Measurements from ENCODE around the gene KRT5. TPM values are rescaled to one million over a fixed set of nuclear protein-coding genes. Genes with fewer than 3 reads are reported as not detected.

The KRT5 gene
- total and polyA plus RNA-seq, 4 donors: 0.08 TPM; not detected in 3

- H3K27ac ChIP-seq (ENCODE audit: low read depth in 1 of 2, low read length in 2 of 2): no peak overlapping the region
- no peaks in the 10 kb centered on the region for H3K27me3 ChIP-seq (ENCODE audit: control insufficient read depth in 4 of 4, insufficient read depth in 4 of 4, low read length in 3 of 4)
- no peak overlapping the region for H3K4me3 ChIP-seq (ENCODE audit: low read depth in 1 of 3, low read length in 3 of 3)
- DNase-seq (ENCODE audit: low spot score): no peak
- TF ChIP-seq ATF3 (IDR thresholded peaks at IDR 0.05) (no peak), YY1 (IDR thresholded peaks at IDR 0.05) (no peak), FOXA1 (IDR thresholded peaks at IDR 0.05) (no peak), EGR1 (IDR thresholded peaks at IDR 0.05; ENCODE audit: low read depth in 2 of 2) (no peak), CTCF (IDR thresholded peaks at IDR 0.05; ENCODE audit: low read depth, low read length, missing input control) (no peak), NR2F2 (IDR thresholded peaks at IDR 0.05) (no peak), MAX (IDR thresholded peaks at IDR 0.05) (no peak), RAD21 (IDR thresholded peaks at IDR 0.05) (no peak), SP1 (IDR thresholded peaks at IDR 0.05) (no peak), GABPA (IDR thresholded peaks at IDR 0.05 in 1 of 2, conservative IDR thresholded peaks at IDR 0.05 in 1 of 2) (no peak)
- 95% methylated on average over 7 of the region's 7 CpGs for WGBS
- no peaks in the 10 kb centered on the region for H3K36me3 ChIP-seq (ENCODE audit: control insufficient read depth in 4 of 4, insufficient read depth in 3 of 4, low read depth in 1 of 4, low read length in 3 of 4)
- no peaks in the 10 kb centered on the region for H3K9me3 ChIP-seq (ENCODE audit: control insufficient read depth in 4 of 4, low read length in 3 of 4)
- H3K9ac ChIP-seq (ENCODE audit: low read depth in 1 of 2, low read length in 2 of 2): no peak overlapping the region
- H3K4me1 ChIP-seq (ENCODE audit: control insufficient read depth in 4 of 4, insufficient read depth in 4 of 4, low read length in 3 of 4): no peaks in the 10 kb centered on the region
Measured at GRCh38 chr12:52540531-52540930, 20.3 kb upstream of the KRT5 start.

- 89% methylated on average over 3 of the region's 3 CpGs for WGBS
- Histone ChIP-seq H3K36me3 (ENCODE audit: control insufficient read depth in 4 of 4, insufficient read depth in 3 of 4, low read depth in 1 of 4, low read length in 3 of 4) (no peaks in the 10 kb centered on the region), H3K27ac (ENCODE audit: low read depth in 1 of 2, low read length in 2 of 2) (no peak overlapping the region), H3K4me3 (ENCODE audit: low read depth in 1 of 3, low read length in 3 of 3) (no peak overlapping the region), H3K27me3 (ENCODE audit: control insufficient read depth in 4 of 4, insufficient read depth in 4 of 4, low read length in 3 of 4) (no peaks in the 10 kb centered on the region), H3K4me1 (ENCODE audit: control insufficient read depth in 4 of 4, insufficient read depth in 4 of 4, low read length in 3 of 4) (no peaks in the 10 kb centered on the region), H3K9ac (ENCODE audit: low read depth in 1 of 2, low read length in 2 of 2) (no peak overlapping the region), H3K9me3 (ENCODE audit: control insufficient read depth in 4 of 4, low read length in 3 of 4) (no peaks in the 10 kb centered on the region)
- no peak for TF ChIP-seq CTCF (IDR thresholded peaks at IDR 0.05; ENCODE audit: low read depth, low read length, missing input control)
- TF ChIP-seq YY1 (IDR thresholded peaks at IDR 0.05): no peak
- TF ChIP-seq RXRA (IDR thresholded peaks at IDR 0.05): no peak
- TF ChIP-seq GABPA (IDR thresholded peaks at IDR 0.05 in 1 of 2, conservative IDR thresholded peaks at IDR 0.05 in 1 of 2): no peak
- no peak for TF ChIP-seq TAF1 (conservative IDR thresholded peaks at IDR 0.05)
- no peak for TF ChIP-seq ATF3 (IDR thresholded peaks at IDR 0.05)
- no peak for TF ChIP-seq FOXA1 (IDR thresholded peaks at IDR 0.05)
- no peak for TF ChIP-seq MAX (IDR thresholded peaks at IDR 0.05)
- TF ChIP-seq NR2F2 (IDR thresholded peaks at IDR 0.05): no peak
- TF ChIP-seq SP1 (IDR thresholded peaks at IDR 0.05): no peak
- TF ChIP-seq RAD21 (IDR thresholded peaks at IDR 0.05): no peak
- DNase-seq (ENCODE audit: low spot score): no peak
Measured at GRCh38 chr12:52539821-52540173, 19.6 kb upstream of the KRT5 start.

Data from liver (tissue), 9 donors.